ENCODE measurements around the gene FDCSP.
"Not testable (repeated sequence)": the region's sequence is repeated elsewhere in the genome, so short reads cannot be mapped to it uniquely, and the experiment has no call there.

The FDCSP gene

GRCh38 chr4:70239884-70240591 lies 14.1 kb downstream of the FDCSP start:
- no peak for DNase-seq (ENCODE audit: low read depth)

GRCh38 chr4:70242297-70242696 lies 16.4 kb downstream of the FDCSP start, which contains the start of gene CSN3:
TSS of gene CSN3 (plus strand) at chr4:70242597. CDS start at chr4:70244820, 2,223 bp downstream.
- not testable (repeated sequence) for DNase-seq (ENCODE audit: low read depth)

GRCh38 chr4:70243091-70243490 lies 17.2 kb downstream of the FDCSP start:
- DNase-seq (ENCODE audit: low read depth) = no peak

DNA sequence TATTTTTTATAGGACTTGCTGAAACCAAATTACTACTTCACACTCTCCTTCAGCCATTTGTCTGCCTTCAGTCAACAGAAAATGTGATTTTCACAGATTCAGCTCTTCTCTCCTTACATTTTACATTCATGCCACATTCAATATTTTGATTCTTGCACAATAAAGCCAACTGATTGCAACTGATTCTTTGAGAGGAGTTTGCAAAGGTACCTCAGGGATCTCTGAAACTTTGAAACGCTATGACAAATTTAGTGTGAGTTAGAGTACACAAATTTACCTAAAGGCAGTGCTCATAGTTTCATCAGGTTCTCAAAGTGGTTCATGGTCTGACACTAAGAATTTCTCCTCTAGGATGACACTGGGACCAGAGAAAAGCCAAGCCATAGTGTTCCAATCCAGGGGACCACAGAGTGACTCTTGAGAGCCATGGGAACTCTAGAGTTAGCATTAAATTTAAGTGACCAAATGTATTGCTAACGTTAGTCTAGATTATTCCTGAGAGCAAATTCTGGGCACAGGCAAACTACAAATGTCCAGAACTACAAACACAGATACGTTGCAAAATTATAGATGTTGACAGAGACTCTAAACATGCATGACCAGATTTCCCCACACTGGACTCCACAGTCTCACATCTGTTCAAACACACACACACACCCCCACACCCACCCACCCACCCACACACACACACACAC lies 25.5 kb downstream of the FDCSP start:
- DNase-seq (ENCODE audit: low read depth) = no peak

DNA sequence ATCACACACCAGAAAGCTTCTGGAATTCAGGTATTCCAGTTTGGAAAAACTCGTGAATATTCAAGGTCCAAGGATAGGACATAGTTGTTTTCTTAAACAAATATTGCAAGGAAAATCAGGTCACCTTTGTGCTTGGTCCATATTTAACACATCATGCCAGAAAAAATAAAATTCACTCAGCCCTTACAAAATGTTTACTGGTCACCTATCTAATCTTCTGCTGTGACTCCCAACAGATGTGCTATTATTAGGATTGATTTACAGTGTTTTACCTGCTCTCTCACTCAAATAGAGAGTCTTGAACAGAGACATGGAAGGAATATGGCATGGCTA lies 26.0 kb downstream of the FDCSP start:
- no peak for DNase-seq (ENCODE audit: low read depth)

GRCh38 chr4:70269674-70270073 lies 43.8 kb downstream of the FDCSP start:
- no peak for DNase-seq (ENCODE audit: low read depth)

DNA sequence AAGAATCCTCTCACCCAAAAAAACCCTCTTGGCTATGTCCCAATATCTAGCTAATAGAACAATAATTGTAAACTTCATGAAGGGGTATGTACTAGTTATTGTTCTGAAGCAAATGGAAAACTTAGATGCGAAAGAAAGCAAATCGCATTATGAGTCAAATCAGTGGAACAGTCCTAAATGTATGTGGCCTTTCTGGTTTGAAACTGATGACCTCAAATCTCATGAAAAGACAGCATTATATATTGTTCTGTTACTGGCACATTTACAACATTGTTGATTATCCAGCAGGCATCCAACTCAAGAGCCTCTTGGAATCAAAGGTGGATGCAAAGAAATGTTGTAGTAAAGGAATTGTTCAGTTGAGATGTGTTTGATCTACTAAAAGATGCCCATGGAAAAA lies 51.2 kb downstream of the FDCSP start:
- no peak for DNase-seq (ENCODE audit: low read depth)

DNA sequence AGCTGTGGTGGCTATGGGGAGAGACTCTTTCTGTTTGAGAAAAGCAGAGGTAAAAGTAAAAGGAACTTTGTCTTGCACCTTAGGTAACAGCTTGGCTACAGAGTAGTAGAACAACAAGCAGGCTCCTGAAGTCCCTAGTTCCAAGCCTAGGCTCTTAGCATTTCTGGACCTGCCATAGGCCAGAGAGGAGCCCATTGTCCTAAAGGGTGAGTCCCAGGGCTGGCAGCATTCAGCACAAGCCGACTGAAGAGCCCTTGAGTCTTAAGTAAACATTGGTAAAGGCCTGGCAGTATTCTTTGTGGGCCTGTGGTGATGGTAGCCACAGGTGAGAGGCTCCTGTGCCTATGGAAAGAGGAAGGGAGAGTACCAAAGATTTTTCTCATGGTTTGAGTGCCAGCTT lies 54.6 kb downstream of the FDCSP start:
- DNase-seq (ENCODE audit: low read depth) = no peak

Measured in stimulated activated CD8-positive, alpha-beta memory T cell treated with anti-CD3 and anti-CD28 coated beads, Interleukin-15, amount 100 ng/mL, for 1 hour (primary cell).